Cardiac muscle cell (in vitro differentiated cells and primary cell): ENCODE data around the gene PIWIL4. TPM values are rescaled to one million over a fixed set of nuclear protein-coding genes. Genes with fewer than 3 reads are reported as not detected.
A peak's percentile ranks its signal among the peaks of the same experiment; 100 is the strongest.

ENCODE experiments used
- DNase-seq, 2 donors: peaks; one replicate each; pipeline versions ENCODE4 v3.0.0 to v3.0.0-alpha.2; 2010 to 2017; ENCODE audit warnings: low read depth in 1 of 2, low spot score in 1 of 2
- H3K27ac ChIP-seq: fragments of 200-600 bp; sonication (generic); 2 replicates; pipeline ENCODE4 v1.5.1; 2016
- H3K27me3 ChIP-seq: fragments of 200-600 bp; sonication (generic); 2 replicates; pipeline ENCODE4 v1.6.0; 2016; ENCODE audit warnings: control low read depth
- H3K36me3 ChIP-seq: fragments of 200-600 bp; sonication (generic); 2 replicates; pipeline ENCODE4 v1.5.1; 2016; ENCODE audit warnings: control low read depth
- H3K4me1 ChIP-seq: fragments of 200-600 bp; sonication (generic); 2 replicates; pipeline ENCODE4 v1.8.1; 2017; ENCODE audit warnings: low read depth, mild to moderate bottlenecking, mixed run types
- H3K4me3 ChIP-seq: fragments of 200-600 bp; sonication (generic); 2 replicates; pipeline ENCODE4 v1.5.1; 2016; ENCODE audit warnings: mild to moderate bottlenecking
- H3K9me3 ChIP-seq: fragments of 200-600 bp; sonication (generic); 2 replicates; pipeline ENCODE4 v1.5.1; 2017; ENCODE audit warnings: low read depth, mild to moderate bottlenecking, control low read depth
- polyA plus RNA-seq: library from polyadenylated mRNA; unstranded; fragments of >200 nt; fragmentation: Nextera tagmentation; extraction: Ambion mirVana; gene quantifications from 2 replicates; pipeline ENCODE4 v1.2.1, GENCODE V29; 2016
- total RNA-seq: library from RNA; depleted of rRNA; stranded (reverse); fragments of >200 nt; gene quantifications from 2 replicates; pipeline ENCODE4 v1.2.3, GENCODE V29; 2016
- TF ChIP-seq, protein P1 (sequence below): IDR thresholded peaks from 2 replicates; pipeline ENCODE4 v1.5.1; 2012; ENCODE audit warnings: low read depth, mild to moderate bottlenecking, low read length

Gene PIWIL4
- 1.7 and 1.8 TPM in 2 replicates for total RNA-seq
- 0.18 and 2.3 TPM in 2 replicates for polyA plus RNA-seq

DNA sequence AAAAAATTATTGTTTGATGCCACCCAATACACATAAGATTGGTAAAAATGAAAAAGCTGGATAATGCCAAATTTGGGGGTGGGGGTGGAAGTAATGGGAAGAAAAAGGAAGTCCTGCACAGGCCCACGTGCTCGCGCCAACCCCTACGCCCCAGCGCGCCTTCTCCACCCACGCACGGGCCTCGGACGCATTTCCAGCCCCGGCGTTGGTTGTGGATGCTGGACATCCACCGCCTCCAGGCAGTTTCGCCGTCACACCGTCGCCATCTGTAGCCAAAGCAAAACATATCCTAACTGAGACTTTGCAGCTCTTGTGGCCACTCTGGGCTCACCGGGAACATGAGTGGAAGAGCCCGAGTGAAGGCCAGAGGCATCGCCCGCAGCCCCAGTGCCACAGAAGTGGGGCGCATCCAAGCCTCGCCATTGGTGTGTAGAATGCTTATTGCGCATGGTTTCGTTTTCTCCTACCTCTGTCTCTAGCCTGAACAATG lies at the start of gene PIWIL4:
PIWIL4 (plus strand) TSS at position 188 of the 490 bp plus-strand sequence; CDS start at position 339, 151 bp downstream.
- Histone ChIP-seq H3K9me3 (no peaks in the 10 kb centered on the region), H3K36me3 (no peaks in the 10 kb centered on the region), H3K4me1 (peaks cover 21% of the 10 kb centered on the region), H3K27me3 (no peaks in the 10 kb centered on the region), H3K4me3 (no peak within 1 kb of the TSS), H3K27ac (no peak within 1 kb of the TSS)
- TF ChIP-seq, protein P1, sequence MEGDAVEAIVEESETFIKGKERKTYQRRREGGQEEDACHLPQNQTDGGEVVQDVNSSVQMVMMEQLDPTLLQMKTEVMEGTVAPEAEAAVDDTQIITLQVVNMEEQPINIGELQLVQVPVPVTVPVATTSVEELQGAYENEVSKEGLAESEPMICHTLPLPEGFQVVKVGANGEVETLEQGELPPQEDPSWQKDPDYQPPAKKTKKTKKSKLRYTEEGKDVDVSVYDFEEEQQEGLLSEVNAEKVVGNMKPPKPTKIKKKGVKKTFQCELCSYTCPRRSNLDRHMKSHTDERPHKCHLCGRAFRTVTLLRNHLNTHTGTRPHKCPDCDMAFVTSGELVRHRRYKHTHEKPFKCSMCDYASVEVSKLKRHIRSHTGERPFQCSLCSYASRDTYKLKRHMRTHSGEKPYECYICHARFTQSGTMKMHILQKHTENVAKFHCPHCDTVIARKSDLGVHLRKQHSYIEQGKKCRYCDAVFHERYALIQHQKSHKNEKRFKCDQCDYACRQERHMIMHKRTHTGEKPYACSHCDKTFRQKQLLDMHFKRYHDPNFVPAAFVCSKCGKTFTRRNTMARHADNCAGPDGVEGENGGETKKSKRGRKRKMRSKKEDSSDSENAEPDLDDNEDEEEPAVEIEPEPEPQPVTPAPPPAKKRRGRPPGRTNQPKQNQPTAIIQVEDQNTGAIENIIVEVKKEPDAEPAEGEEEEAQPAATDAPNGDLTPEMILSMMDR: no peak
- no peak for DNase-seq

DNA sequence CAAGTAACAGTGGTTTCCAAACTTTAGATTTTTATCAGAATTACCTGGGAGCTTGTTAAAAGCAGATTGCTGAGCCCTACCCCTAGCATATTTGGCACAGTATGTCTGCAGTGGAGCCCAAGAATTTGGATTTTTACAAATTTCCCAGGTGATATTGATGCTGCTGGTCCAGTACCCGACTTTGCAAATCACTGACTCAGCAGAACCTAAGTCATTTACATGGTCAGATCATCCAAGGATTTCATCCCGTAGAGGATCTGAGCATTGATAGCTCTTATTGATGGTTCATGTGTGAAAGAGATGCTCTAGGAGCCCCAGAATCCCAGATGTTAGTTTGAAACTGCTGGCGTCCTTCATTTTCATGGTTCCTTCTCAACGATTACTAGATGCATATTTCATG lies 48.9 kb upstream of the PIWIL4 start:
- TF ChIP-seq, protein P1: no peak
- no peaks in the 10 kb centered on the region for H3K4me1 ChIP-seq
- no peaks in the 10 kb centered on the region for H3K9me3 ChIP-seq
- no peak overlapping the region for H3K4me3 ChIP-seq
- no peak for DNase-seq
- H3K36me3 ChIP-seq: no peaks in the 10 kb centered on the region
- no peak overlapping the region for H3K27ac ChIP-seq
- H3K27me3 ChIP-seq: peaks cover 37% of the 10 kb centered on the region

DNA sequence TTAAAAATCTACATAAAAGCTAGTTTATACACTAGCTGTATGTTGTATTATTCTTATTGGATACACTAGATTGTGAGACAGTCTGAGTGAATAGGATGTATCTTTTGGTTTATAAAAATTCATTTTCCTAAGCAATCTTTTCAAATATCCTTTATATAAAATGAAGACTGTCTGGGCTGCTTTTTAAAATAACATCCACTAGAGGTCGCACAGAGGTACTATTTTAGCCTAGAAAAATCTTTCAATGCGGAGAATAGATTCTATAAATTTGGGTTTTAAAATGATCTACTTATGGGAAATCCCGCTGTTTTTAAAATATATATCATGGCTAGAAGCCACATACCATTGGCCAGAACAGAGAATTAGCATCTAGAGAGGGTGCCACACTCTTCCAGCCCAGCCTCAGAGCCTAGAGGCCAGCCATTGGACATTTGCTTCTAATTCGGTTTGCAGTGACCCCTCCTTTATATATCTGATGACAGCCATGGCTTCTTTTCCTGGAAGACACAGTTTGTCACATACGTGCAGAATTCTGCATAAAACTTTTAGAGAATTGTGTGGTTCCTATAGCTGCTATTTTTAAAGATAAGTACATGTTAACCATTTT lies 47.6 kb upstream of the PIWIL4 start:
- Histone ChIP-seq H3K27ac (no peak overlapping the region), H3K4me3 (no peak overlapping the region), H3K4me1 (no peaks in the 10 kb centered on the region), H3K9me3 (no peaks in the 10 kb centered on the region), H3K27me3 (peaks cover 26% of the 10 kb centered on the region), H3K36me3 (no peaks in the 10 kb centered on the region)
- peak; percentile 51 to 56 for DNase-seq
- TF ChIP-seq, protein P1: peak; percentile 58

DNA sequence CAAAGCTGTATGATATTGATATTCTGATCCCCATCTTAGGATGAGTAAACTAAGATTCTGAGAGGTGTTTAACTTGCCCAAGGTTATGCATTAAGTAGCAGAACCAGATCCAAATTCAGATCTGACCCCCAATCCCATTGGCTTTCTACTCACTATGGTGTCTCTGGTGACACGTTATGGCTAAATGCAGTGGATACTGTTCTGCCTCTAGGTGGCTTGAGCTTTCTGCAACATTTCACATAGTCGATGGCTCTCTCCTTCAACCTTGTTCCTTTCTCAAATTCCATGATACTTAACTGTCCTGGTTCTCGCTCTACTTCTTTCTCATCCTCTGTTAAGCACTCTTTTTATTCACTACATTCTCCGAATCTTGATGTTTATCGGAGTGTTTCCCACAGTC lies 45.5 kb upstream of the PIWIL4 start:
- H3K4me3 ChIP-seq: no peak overlapping the region
- H3K4me1 ChIP-seq: peaks cover 12% of the 10 kb centered on the region
- peak in 1 of 2 donors; percentile 40 for DNase-seq
- peaks cover 7% of the 10 kb centered on the region for H3K27me3 ChIP-seq
- no peaks in the 10 kb centered on the region for H3K9me3 ChIP-seq
- TF ChIP-seq, protein P1: peak; percentile 55
- no peaks in the 10 kb centered on the region for H3K36me3 ChIP-seq
- no peak overlapping the region for H3K27ac ChIP-seq

DNA sequence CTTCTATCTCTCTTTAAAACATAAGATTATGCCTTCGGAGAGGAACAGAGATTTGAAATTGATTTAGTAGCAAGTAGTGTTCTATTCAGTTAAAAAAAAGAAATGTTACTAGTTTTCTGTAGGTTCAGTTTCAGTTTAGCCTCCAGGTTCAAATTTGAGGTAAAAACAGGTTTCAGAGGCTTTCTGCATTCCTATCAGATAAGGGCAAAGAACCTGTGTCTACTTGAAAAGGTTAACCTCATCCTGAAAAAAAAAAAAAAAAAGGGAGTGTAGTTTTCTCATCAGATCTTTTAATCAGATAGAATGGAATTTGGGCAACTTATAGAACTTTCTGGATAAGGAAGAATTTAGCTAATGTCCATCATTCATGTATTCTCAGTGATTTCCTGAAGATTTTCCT lies 42.8 kb upstream of the PIWIL4 start:
- TF ChIP-seq, protein P1: no peak
- Histone ChIP-seq H3K9me3 (no peaks in the 10 kb centered on the region), H3K4me3 (no peak overlapping the region), H3K4me1 (peaks cover 17% of the 10 kb centered on the region), H3K36me3 (no peaks in the 10 kb centered on the region), H3K27ac (no peak overlapping the region), H3K27me3 (no peaks in the 10 kb centered on the region)
- DNase-seq: no peak
